ENCODE data around the gene CDH13. TPM values are rescaled to one million over a fixed set of nuclear protein-coding genes. Genes with fewer than 3 reads are reported as not detected.
A peak's percentile ranks its signal among the peaks of the same experiment; 100 is the strongest.

Gene CDH13
- total RNA-seq = 10 to 100 TPM in 1 of 4 donors, 1 to 10 TPM in 3; 3.4 to 14.8 (median 6.5) TPM

DNA sequence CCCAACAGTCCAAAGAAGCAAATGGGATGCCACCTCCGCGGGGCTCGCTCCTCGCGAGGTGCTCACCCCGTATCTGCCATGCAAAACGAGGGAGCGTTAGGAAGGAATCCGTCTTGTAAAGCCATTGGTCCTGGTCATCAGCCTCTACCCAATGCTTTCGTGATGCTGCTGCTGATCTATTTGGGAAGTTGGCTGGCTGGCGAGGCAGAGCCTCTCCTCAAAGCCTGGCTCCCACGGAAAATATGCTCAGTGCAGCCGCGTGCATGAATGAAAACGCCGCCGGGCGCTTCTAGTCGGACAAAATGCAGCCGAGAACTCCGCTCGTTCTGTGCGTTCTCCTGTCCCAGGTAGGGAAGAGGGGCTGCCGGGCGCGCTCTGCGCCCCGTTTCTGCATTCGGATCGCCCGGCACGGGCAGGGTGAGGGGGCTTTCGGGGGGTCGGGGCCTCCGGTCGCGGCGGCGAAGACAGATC lies at the start of gene CDH13:
Gene CDH13, plus strand, starts transcription at position 179 of the 471 bp plus-strand sequence.
- TF ChIP-seq, protein P1, sequence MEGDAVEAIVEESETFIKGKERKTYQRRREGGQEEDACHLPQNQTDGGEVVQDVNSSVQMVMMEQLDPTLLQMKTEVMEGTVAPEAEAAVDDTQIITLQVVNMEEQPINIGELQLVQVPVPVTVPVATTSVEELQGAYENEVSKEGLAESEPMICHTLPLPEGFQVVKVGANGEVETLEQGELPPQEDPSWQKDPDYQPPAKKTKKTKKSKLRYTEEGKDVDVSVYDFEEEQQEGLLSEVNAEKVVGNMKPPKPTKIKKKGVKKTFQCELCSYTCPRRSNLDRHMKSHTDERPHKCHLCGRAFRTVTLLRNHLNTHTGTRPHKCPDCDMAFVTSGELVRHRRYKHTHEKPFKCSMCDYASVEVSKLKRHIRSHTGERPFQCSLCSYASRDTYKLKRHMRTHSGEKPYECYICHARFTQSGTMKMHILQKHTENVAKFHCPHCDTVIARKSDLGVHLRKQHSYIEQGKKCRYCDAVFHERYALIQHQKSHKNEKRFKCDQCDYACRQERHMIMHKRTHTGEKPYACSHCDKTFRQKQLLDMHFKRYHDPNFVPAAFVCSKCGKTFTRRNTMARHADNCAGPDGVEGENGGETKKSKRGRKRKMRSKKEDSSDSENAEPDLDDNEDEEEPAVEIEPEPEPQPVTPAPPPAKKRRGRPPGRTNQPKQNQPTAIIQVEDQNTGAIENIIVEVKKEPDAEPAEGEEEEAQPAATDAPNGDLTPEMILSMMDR (IDR thresholded peaks at IDR 0.05) = no peak
- TF ChIP-seq POLR2A (IDR thresholded peaks at IDR 0.05) = no peak
- Histone ChIP-seq H3K4me3 (replicated peaks in 1 of 3) (peak within 1 kb of the TSS in 1 of 3 donors; percentile 34), H3K27ac (peak within 1 kb of the TSS in 2 of 3 donors; percentile 26 to 49), H3K27me3 (peaks cover 20% of the 10 kb centered on the region), H3K9me3 (no peaks in the 10 kb centered on the region), H3K4me1 (peaks cover 11 to 12% of the 10 kb centered on the region in 2 donors), H3K36me3 (no peaks in the 10 kb centered on the region)
- WGBS, 2 donors = 0 to 3% methylated on average over 2 to 25 of the region's 39 CpGs
- DNase-seq = peak; percentile 5 to 14
- intact Hi-C loops (cut with DNase I) = no loop called here

DNA sequence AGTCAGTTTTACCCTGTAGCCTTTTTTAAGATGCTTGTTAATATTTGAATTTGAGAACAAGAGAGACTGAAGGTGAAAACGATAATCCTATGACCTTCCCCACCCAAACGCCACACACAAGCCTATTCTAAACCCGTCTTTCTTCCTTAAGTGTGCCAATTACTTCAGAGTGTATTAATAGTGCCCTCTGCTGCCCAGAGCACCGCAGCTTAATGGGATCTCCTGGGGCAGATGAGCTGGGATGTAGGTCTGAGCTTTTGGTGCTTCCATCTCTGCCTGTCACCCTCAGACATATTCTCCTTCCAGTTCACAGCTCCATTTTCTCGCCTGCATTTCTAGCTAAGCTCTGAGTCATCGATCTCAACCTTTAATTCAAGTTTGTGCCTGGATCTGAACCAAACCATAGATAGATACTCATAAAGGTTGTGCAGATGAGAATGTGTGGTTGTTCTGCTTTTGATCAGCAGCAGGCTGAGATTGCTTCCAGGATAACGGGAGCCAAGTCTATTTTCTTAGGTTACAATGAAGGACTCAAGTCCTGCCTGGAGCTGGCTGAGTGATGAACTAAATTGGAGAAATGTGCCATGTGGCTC lies 46.4 kb upstream of the CDH13 start:
- no peak overlapping the region for H3K4me3 ChIP-seq (replicated peaks in 1 of 3)
- H3K9me3 ChIP-seq = no peaks in the 10 kb centered on the region
- DNase-seq = peak; percentile 16 to 34
- no peaks in the 10 kb centered on the region for H3K4me1 ChIP-seq
- no peaks in the 10 kb centered on the region for H3K27me3 ChIP-seq
- TF ChIP-seq, protein P1 (IDR thresholded peaks at IDR 0.05) = peak in 2 of 6 experiments; percentile 19 to 37
- no peak for TF ChIP-seq POLR2A (IDR thresholded peaks at IDR 0.05)
- H3K27ac ChIP-seq = no peak overlapping the region
- intact Hi-C loops (cut with DNase I) = no loop called here
- WGBS, 2 donors = 42 to 44% methylated on average over 7 of the region's 7 CpGs
- no peaks in the 10 kb centered on the region for H3K36me3 ChIP-seq

DNA sequence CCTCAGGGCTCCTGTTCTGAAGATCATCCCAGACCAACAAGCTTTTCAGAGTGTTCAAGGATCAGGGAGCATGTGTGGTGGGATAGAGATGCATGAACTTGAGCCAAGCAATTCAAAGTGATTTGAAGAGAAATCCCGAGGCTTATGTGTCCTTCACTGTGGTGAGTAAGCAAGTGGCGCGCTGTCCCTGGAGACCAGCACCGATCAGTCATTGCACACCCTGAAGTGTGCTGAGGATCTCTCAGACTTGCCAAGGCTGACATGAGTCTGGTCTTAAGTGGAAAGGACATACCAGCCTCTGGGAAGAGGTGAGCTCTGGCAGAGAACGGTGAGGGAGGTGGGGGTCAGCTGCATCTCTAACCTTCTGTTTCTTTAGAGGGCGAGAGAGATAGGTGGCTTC lies 43.8 kb upstream of the CDH13 start:
- Histone ChIP-seq H3K36me3 (no peaks in the 10 kb centered on the region), H3K27me3 (no peaks in the 10 kb centered on the region), H3K4me1 (no peaks in the 10 kb centered on the region), H3K27ac (no peak overlapping the region), H3K4me3 (replicated peaks in 1 of 3) (no peak overlapping the region), H3K9me3 (no peaks in the 10 kb centered on the region)
- TF ChIP-seq POLR2A (IDR thresholded peaks at IDR 0.05) = no peak
- TF ChIP-seq, protein P1 (IDR thresholded peaks at IDR 0.05) = no peak
- peak; percentile 48 to 63 for DNase-seq
- intact Hi-C loops (cut with DNase I) = no loop called here
- 37 to 41% methylated on average over 6 of the region's 6 CpGs for WGBS, 2 donors

DNA sequence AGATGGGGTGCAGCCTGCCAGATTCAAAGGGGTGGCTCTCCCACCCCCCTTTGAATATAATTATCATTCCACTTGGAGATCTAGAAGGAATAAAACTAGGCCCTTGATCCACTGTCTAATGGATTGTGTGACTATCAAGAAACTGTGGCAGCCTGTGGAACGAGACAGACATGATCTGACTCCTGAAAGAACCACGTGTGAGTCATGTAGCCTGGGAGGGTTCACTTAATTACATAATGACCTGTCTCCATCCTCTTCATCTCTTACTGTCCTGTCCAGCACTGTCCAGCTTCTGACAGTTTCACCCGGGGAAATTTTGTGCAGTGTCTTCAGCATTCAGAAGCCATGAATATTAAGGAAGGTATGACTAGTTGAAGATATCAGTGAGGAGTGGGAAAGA lies 43.3 kb upstream of the CDH13 start:
- Histone ChIP-seq H3K9me3 (no peaks in the 10 kb centered on the region), H3K4me1 (no peaks in the 10 kb centered on the region), H3K27ac (no peak overlapping the region), H3K27me3 (no peaks in the 10 kb centered on the region), H3K36me3 (no peaks in the 10 kb centered on the region), H3K4me3 (replicated peaks in 1 of 3) (no peak overlapping the region)
- intact Hi-C loops (cut with DNase I) = no loop called here
- 77 to 83% methylated on average over 3 of the region's 3 CpGs for WGBS, 2 donors
- TF ChIP-seq POLR2A (IDR thresholded peaks at IDR 0.05) = no peak
- no peak for DNase-seq

DNA sequence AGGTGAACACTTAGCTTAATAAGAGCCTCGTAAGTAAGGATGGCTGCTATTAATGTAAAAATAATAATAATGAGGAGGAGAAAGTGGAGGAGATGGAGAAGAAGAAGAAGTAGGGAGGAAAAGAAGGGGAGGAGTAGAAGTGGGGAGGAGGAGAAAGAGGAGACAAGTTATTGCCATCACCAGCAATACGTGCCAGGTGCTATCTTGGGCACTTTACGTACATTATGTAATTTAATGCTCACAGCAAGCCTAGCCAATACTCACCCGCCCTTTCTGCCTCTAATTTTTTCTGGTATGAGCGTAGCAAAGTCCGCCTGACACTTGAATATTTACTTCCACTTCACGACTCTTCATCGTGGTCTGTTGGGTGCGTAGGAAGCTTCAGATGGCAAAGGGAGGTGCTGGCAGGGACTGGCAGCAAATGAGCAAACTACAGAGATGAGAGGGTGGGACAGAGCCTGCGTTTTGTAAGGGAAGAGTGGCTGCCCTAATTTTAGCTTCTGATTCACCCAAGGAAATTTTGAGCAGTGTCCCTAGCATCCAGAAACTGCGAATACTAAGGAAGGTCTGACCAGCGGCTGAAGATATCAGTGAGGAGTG lies 42.1 kb upstream of the CDH13 start:
- Histone ChIP-seq H3K4me3 (replicated peaks in 1 of 3) (no peak overlapping the region), H3K27me3 (no peaks in the 10 kb centered on the region), H3K27ac (no peak overlapping the region), H3K36me3 (no peaks in the 10 kb centered on the region), H3K4me1 (no peaks in the 10 kb centered on the region), H3K9me3 (no peaks in the 10 kb centered on the region)
- DNase-seq = peak; percentile 68 to 79
- 41 to 46% methylated on average over 12 of the region's 12 CpGs for WGBS, 2 donors
- intact Hi-C loops (cut with DNase I) = no loop called here
- TF ChIP-seq, protein P1 (IDR thresholded peaks at IDR 0.05) = no peak
- TF ChIP-seq POLR2A (IDR thresholded peaks at IDR 0.05) = no peak

Measured in thyroid gland (tissue), 4 donors.